KG1 (cell line): ENCODE data around the gene MCF2L.

Experiments
- DNase-seq: peaks from one replicate; lab custom pipeline; 2025; lab: John Stamatoyannopoulos, UW

Gene MCF2L

DNA sequence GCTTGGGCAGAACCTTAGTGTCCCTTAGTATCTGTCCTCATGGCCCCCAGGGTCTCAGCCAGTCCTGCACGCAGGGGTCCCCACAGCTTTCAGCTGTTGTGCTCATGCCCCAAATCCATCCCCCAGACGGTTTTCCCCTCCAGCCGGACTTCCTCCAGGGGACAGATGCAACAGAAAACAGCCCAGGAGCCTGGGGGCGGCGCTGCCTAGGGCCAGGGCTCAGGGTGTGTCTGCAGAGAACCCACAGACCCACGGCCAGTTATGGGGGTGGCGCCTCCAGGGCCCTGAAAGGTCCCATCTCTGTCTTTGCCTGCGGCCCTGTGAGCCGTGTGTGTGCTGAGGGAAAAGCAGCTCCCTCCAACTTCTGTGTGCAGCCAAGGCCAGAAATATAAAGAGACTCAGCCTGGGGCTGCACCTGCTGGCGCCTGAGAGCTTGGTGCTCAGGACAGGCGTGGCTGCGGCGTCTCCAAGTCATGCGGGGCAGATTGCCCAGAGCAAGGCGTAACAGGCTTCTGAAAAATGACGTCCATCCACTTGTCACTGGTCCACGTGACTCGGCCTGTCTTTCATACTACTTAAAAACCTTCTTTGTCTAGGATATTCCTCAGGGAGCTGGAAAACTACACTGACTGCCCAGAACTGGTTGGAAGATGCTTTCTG, 114.5 kb downstream of the MCF2L start:
- DNase-seq, result no peak

DNA sequence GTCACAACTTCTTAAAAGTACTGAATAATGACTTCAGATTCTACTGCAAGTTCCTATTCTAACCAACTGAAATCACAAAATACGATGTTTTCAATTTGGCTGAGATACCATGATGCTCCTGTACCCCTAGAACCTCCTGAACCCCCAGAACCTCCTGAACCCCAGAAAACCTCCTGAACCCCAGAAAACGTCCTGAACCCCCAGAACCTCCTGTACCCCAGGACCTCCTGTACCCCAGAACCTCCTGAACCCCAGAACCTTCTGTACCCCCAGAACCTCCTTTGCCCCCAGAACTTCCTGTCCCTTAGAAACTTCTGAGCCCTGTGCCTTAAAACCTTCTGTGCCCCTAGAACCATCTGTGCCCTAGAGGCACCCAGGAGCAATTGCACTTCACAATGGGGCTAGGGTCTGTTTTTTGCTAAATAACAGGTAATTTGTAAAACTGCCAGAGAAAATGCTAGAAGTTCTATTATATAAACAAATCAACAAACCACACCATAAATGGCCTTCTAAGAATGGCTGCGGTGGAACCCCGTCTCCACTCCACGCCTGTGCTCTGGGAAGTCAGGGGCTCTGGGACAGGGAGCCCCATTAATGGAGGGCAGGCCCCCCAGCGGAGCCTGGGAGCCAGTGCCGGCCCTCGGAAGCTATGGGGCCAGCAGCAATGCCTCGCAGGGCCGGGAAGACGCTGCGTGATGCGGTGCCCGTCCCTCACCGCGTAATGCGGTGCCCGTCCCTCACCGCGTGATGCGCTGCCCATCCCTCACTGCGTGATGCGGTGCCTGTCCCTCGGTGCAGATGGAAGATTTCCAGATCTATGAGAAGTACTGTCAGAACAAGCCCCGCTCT, 115.3 kb downstream of the MCF2L start:
- DNase-seq, result no peak

DNA sequence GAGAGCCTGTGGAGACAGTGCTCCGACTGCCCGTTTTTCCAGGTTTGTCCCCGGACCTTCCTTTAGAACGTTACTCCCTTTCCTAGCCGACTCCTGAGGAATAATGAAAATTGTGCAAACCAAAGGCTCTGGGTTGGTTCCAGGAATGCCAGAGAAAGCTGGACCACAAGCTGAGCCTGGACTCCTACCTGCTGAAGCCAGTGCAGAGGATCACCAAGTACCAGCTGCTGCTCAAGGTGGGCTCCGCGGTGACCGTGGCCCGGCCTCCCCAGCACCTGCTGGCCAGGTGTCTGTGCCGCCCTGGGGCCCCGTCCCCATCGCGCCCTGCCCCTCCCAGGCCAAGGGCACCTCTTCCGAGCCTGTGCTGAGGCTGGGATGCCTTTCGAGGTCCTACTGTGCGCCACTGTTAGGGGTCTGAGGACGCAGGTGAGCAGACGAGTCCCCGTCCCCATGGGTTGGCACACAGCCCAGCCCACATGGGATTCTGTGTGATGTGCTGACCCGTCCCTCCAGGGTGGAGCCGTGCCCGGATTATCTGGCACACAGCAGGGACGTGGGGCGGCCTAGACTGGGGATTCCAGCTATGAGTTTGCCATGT, 116.0 kb downstream of the MCF2L start:
- no peak for DNase-seq

DNA sequence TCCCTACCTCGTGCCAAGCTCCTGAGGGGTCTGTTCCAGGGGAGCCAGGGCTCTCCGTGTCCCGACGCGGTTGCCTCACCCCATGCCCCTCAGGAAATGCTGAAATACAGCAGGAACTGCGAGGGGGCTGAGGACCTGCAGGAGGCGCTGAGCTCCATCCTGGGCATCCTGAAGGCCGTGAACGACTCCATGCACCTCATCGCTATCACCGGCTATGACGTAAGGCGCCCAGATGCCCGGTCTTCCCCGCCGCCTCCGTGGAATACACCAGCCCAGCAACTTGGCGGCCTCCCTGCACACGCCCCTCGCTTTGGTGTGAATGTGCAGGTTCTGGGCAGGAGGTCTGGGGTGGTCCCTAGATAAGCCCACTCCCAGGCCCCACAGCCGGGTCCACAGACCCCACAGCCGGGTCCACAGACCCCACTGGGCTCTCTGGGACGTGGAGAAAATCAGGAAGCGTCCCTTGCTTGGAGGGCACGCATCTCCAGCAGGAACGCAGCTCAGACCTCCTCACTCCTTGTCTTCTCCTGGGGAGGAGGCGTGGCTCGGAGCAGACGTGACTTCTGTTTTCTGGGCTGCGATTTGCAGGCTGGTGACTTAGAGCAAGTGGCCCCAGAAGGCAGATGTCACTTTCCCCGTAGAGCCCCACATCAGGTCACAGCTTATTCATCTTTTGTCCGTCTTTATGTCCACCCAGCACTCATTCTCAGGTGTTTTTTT, 117.2 kb downstream of the MCF2L start:
- no peak for DNase-seq

DNA sequence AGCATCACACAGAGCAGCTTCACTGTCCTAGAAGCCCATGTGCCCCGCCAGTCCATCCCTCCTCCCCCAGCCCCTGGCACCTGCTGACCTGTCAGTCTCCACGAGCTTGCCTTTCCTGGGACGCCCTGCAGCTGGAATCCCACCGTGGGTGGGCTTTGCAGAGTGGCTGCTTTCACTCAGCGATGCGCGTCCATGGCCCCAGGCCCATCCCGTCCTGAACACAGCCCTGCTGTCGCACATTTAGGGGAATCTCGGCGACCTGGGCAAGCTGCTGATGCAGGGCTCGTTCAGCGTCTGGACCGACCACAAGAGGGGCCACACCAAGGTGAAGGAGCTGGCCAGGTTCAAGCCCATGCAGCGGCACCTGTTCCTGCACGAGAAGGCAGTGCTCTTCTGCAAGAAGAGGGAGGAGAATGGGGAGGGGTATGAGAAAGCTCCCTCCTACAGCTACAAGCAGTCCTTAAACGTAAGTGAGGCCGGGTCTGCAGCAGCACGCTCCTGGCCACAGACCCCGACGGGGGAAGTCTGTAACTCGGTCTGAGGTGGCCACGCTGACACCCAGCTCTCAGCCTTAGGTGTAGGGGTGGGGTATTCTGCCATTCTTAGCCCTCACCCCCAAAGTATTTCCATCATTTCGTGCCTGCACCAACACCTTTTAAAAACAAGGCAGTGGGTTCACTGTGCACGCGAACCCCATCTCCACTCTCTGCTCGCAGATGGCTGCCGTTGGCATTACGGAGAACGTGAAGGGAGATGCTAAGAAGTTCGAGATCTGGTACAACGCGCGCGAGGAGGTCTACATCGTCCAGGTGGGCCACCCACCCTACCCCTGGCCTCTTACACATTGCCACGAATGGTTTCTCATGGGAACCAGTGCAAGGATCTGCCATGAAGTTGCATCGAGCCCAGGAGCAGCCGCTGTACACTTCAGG, 118.2 kb downstream of the MCF2L start:
- no peak for DNase-seq

DNA sequence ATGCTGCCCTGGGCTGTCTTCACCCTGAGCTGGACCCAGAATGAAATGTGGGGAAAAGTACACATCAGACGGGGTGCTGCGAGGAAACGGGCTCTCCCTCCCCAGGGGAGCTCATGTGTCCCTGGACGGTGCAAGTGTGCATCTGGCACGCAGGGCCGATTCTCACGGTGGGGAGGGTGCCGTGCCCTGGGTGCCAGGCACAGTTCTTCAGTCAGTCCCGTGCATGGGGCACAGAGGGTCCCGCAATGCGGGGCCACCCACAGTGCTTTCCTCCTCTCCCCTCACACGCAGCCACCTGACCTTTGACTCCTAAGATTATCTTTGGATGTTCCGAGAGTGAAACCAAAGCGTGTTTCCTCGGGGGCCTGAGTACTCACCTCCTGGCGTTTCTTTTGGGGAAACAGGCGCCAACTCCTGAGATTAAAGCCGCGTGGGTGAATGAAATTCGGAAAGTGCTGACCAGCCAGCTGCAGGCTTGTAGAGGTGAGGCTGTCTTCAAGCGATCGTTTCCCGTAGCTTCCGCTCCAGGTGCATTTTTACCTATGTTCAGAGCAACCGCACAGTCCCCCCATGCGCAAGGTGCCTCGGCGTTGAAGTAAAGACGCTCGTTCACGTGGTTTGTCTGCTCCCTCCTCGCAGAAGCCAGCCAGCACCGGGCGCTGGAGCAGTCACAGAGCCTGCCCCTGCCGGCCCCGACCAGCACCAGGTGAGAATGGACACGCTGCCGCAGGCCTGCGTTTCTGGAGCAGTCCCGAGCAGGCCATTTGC, 119.1 kb downstream of the MCF2L start:
- no peak for DNase-seq

DNA sequence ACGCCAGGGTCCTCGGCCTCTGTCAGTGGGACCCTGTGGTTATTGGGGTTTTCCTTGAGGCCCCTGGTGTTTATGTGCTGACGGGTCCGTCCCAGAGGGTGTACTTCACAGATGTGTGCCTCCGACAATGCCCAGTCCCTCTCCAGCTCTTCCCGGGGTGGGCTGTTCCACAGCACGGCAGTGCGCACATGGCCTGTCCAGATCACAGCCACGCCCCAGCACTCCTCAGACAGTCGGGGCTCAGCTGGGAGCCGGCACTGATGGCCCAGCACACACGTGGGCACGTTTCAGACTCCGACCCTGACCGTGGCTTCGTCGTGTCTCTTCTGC, 119.6 kb downstream of the MCF2L start:
- DNase-seq, result no peak

DNA sequence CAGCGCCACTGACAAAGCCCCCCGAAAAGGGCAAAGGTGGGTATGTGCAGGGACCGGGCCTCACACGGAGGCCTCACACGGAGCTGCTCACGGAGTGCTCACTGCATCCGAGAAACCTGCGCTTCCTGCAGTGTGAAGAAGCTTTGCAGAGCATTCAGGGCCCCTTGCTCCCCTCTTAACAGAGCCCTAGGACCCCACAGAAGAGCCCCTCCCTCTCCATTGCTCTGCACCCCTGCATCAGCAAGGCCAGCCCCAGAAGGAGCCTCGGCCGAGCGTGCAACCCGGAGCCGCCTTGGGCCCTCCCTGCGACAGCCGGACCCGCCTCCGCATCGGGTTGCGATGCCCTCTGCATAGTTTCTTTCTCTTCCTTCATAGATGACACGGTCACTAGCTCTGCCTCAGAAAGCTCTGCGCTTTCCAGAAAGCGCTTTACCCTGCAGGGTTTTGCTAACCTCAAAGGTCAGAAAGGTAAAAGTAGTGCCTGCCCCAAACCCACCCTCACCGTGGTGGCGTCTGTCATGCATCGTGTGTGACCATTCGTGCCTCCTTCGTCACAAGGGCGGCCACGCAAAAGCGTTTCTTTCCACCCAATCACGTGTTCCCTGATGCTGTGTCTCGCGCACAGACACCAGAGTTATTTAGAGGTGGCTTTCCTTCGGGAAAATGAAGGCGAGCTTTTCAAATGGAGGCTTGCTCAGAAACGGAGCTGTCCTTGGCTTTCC, 120.8 kb downstream of the MCF2L start:
- no peak for DNase-seq

DNA sequence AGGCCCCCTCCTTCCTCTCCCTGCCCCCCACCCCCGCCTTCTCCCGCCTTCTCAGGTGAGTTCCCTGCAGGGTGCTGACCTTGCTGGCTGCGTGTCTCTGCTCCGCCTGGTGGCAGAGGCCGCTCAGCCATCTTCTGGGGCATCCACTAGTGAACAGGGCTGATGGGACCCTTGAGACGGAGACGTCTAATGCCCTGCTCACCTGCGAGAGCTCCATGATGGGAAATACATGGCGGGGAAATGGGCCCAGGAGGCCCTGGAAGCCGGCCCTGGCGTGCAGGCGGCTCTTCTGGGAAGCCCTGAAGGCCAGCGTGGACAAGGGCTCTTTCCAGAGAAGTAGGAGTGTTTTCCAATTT, 121.4 kb downstream of the MCF2L start:
- DNase-seq, result no peak

DNA sequence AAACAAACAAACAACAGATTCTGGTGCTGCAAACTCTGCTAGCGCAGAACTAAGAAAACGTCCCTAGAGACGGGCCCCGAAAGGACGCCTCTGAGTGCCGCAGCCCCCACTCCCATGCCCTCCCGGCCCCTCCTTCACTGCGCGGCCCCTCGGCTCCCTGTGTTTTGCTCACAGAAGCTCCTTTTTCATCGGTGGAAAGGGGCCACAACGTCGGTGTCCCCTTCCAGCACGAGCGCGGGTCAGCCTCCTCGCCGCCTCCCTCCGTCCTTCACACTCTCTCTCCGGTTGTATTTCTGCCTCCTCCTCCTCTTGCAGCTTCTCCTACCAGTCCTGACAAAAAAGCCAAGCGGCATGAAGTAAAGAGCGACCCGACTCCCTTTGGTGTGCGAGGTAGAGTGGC, 121.8 kb downstream of the MCF2L start:
- no peak for DNase-seq

DNA sequence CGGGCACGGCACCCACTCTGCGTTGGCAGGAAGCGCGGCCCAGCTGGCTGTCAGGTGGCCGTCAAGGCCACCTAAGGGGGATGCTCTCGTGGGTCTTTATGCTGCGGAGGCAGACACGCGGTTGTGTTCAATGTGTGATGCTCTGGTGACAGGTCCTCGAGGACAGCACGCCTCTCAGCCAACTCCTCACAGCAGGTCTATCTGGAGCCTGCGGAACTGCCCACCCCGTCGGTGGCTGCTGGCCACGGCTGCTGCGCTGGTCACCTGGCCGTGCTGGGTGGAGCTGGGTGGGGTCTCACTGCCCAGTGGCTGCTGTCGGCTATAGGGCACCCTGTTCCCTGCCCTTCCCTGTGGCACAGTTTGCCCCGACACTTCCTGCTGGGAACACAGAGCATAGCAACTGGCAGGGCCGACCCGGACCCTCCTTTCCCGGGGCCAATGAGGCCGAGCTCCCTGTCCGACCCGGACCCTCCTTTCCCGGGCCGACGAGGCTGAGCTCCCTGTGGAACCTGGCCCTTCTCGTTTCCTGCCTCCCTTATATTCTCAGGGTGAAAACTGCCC, 122.3 kb downstream of the MCF2L start:
- DNase-seq, result no peak

DNA sequence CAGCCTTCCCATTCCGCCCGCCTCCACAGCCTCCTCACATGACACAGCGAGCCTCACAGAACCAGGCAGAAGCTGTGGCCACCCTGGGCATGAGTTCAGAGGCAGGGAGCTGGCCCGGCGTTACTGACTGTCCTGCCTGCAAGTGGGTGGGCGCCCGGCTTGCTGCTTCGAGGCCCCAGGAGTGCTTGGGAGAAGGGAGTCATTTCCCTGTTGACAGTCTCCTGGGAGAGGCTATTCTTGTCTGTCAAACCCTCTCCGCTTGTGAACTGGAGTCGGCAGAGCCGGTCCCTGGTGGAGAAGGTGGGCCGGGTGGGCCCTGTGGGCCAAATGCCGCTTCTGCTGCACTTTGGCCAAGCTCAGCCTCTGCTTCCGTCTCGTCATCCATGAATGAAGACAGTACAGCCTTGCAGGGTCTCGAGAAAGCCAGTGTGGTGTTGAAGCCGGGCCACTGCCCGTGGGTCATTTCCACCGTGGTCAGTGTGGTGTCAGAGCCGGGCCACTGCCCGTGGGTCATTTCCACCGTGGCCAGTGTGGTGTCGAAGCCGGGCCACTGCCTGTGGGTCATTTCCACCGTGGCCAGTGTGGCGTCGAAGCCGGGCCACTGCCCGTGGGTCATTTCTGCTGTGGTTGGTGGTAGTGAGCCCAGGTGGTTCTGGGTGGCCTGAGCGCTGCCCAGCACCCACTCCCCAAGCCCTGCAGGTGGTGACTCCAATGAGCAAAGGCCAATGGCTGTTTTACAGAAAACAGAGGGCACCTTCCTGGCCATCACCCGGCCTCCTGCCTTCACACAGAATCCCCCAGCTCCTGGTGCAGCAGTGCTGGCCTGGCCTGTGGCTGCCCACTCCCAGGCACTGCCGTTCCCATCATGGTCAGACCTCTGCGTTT, 123.1 kb downstream of the MCF2L start:
- DNase-seq, result no peak

DNA sequence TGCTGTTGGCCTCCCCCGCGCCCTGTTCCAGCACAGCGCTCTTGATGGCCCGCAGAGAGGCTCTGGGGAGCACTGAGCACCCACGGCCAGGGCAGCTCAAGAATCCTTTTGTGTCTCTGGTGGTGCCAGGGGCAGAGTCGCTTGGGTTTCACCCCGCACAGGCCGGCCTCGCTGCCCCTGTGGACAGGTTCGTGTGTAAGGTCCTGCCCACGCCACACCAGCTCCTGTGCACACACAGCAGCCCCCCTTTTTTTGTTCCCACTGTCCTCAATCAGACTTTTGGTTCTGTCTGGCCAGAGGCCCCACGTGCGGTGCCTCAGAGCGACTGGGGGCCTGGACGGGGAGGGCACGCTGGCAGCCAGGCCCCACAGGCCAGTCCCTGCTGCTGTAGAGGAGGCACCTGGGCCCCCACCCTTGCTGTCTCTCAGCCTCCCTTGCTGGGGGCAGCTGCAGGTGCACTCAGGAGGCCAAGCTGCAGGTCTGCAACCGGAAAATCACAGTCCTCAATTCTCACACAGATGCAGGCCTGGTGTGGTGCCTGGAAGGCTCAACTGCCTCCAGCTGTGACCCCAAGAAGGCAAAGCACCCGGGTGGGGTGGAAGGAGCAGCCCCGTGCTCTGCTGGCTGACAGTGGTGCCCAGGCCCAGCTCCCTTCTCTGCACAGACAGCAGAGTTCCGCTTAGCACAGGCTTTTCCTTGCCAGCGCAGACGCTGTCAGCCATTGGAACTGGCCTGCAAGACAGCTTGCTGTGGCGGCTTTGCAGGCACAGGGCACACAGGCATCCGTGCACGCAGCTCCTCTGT, 124.0 kb downstream of the MCF2L start:
- DNase-seq, result no peak

DNA sequence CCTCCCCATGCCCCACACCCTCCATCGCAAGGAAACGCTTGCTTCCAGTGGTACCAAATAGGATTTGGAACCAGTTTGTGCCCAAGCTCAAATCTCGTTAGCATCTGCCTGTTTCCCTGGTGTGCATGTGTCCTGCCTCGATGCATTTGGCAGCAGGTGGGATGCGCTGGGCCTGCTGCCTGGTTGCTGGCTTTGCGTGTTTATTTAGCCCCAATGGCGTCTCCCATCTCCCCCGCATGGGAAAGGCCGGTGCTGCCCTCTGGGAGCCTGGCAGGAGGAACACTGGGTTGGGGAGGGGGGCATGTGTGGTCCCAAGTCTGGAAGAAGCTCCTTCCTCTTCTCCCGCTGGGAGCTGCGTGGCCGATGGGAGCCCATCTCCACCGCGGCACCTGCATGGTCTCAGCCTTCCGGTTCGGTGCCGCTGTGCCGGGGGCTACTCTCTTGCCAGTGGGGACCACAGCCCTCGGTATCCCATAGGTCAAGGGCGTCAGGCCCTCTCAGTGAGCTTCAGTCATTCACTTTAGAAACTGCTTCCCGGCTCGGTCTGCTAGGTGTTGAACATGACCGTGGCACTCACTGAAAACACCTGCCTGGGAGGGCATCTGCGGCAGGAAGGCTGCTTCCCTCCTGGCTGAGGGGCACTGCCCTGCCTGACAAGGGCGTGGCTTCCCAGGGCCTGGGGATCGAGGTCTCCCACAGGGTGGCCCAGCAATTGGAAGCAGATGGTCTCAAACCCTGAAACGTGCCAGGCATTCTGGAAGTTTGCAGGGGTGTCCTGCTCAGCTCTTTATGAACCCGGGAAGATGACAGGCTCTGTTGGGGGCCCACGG, 124.8 kb downstream of the MCF2L start:
- DNase-seq, result no peak

DNA sequence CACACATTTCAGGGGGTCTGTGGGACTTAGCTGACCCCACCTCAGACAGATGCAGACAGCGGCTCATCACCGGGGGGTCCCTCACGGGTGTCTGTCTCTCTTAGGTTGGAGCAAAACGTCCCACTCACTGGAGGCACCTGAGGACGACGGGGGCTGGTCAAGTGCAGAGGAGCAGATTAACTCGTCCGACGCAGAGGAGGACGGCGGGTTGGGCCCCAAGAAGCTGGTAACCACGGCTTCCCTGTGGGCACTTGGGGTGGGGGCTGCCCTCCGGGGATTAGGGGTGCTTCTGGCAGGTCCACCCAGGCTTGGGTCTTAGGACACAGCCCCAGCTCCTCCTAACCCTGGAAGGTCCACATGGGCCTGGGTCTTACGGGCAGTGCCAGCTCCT, 125.4 kb downstream of the MCF2L start:
- no peak for DNase-seq

DNA sequence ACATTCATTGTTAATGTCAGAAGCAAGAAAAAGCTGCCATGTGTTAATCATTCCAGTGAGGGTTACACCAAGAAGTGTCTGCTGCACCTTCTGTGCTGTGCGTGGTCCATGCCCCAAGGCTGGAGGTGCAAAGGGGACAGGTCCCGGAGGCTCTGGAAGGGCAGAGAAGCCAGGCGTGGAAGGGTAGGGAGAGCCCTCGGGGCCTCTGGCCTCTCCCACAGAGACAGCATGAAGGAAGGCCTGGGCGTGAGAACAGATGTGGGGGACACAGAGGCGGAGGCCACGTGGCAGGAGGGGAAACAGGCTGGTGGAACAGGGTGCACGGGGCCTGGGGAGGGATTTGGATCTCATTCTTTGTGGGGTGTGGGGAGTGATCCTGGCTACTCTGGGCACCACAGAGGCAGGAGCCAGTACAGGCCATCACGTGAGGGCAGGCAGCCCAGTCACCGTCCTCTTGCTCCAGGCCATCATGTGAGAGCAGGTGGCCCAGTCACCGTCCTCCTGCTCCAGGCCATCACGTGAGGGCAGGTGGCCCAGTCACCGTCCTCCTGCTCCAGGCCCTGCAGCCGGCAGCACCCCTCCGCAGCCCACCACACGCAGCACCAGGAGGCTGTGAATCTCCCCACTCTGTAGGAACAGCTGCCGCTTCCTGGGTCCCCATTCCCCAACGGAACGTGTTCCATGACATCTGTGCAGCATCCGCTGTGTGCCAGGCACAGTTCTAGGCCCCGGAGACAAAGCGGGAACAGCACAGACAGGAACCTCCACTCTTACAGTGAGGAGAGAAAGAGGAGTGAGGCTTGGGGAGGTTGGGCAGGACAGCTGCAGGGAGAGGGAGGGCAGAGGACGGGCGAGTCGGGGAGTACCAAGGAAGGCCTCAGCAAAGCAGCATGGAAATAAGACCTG, 126.4 kb downstream of the MCF2L start:
- DNase-seq, result no peak
